CD4-positive, alpha-beta T cell (primary cell): ENCODE data around the gene C11orf86. TPM values are rescaled to one million over a fixed set of nuclear protein-coding genes. Genes with fewer than 3 reads are reported as not detected.

Source experiments
- ATAC-seq: fragments of 200-7000 bp; cut with Tn5 transposase; one replicate; pipeline ENCODE4 v1.10.0; 2022; ENCODE audit warnings: mild to moderate bottlenecking; ENCODE audit not compliant: poor library complexity
- CTCF ChIA-PET: fragments of 350-600 bp; sonication (Branson Sonifier 250); formaldehyde crosslinking; loops from one replicate; lab custom pipeline; 2021; ENCODE audit warnings: antibody characterized with exemption, inconsistent platforms; lab: Charles Lee
- POLR2A ChIA-PET: fragments of 350-600 bp; sonication (Branson Sonifier 250); formaldehyde crosslinking; loops from one replicate; lab custom pipeline; 2021; ENCODE audit warnings: antibody characterized with exemption, inconsistent platforms; lab: Charles Lee
- DNase-seq, 14 experiments: peaks; one replicate each; pipeline ENCODE4 v3.0.0-alpha.2; 2013 to 2020; ENCODE audit warnings: mixed read lengths in 2 of 14
- H3K27ac ChIP-seq, 2 donors: one replicate each; pipeline versions ENCODE4 v1.5.1 to v1.7.0; 2013; ENCODE audit warnings: low read length in 2 of 2, low read depth in 1 of 2, mild to moderate bottlenecking in 1 of 2
- H3K27me3 ChIP-seq, 2 experiments: 1 replicate in 1 of 2; 2 replicates in 1 of 2; pipeline versions ENCODE4 v1.6.1 to v1.7.0; 2013; ENCODE audit warnings: low read length in 2 of 2, control low read depth in 1 of 2, mild to moderate bottlenecking in 1 of 2, moderate library complexity in 1 of 2; ENCODE audit not compliant: insufficient read depth in 2 of 2, control insufficient read depth in 1 of 2
- H3K36me3 ChIP-seq: one replicate; pipeline ENCODE4 v1.6.1; 2013; ENCODE audit warnings: low read length, control low read depth; ENCODE audit not compliant: insufficient read depth
- H3K4me1 ChIP-seq: one replicate; pipeline ENCODE4 v1.6.1; 2013; ENCODE audit warnings: low read length, control low read depth; ENCODE audit not compliant: insufficient read depth
- H3K4me3 ChIP-seq: one replicate; pipeline ENCODE4 v1.5.1; 2013; ENCODE audit warnings: mild to moderate bottlenecking, low read length, moderate library complexity
- H3K9me3 ChIP-seq, 2 experiments: 1 replicate in 1 of 2; 2 replicates in 1 of 2; pipeline versions ENCODE4 v1.6.1 to v1.7.0; 2013; ENCODE audit warnings: low read length in 2 of 2, mild to moderate bottlenecking in 2 of 2, control low read depth in 1 of 2, moderate library complexity in 1 of 2; ENCODE audit not compliant: control insufficient read depth in 1 of 2, insufficient read depth in 1 of 2
- H3K27ac Mint-ChIP-seq: one replicate; pipeline ENCODE4 v1.8.0; 2020; ENCODE audit warnings: mixed read lengths
- H3K27me3 Mint-ChIP-seq: one replicate; pipeline ENCODE4 v1.8.0; 2021; ENCODE audit warnings: mixed read lengths
- H3K36me3 Mint-ChIP-seq: one replicate; pipeline ENCODE4 v1.8.0; 2021; ENCODE audit warnings: low read depth, mixed read lengths
- H3K4me1 Mint-ChIP-seq: one replicate; pipeline ENCODE4 v1.8.0; 2021; ENCODE audit warnings: low read depth, mixed read lengths
- H3K4me3 Mint-ChIP-seq: one replicate; pipeline ENCODE4 v1.8.0; 2020; ENCODE audit warnings: mild to moderate bottlenecking, mixed read lengths
- H3K9me3 Mint-ChIP-seq: one replicate; pipeline ENCODE4 v1.8.0; 2020; ENCODE audit warnings: mixed read lengths
- intact Hi-C, 2 experiments: fragments of 100-400 bp; cut with DNase I in 1 of 2; cut with micrococcal nuclease in 1 of 2; formaldehyde crosslinking; loops; one replicate each; pipeline versions ENCODE4 v1.15.1 to v1.9.0; 2023 to 2025; cut with DNase I, micrococcal nuclease
- total RNA-seq, 174 experiments: library from RNA in 2 of 174; stranded (reverse) in 2 of 174; gene quantifications; one replicate each; pipeline ENCODE4 v1.2.3 and lab custom pipeline; 2021 to 2026
- TF ChIP-seq, protein P1 (sequence below): fragments of 200-600 bp; IDR thresholded peaks from one replicate; pipeline ENCODE4 v1.8.0; 2022; ENCODE audit warnings: antibody characterized with exemption, mild to moderate bottlenecking

Gene C11orf86
- total RNA-seq, 2 experiments from 2014 or later: not detected

- ChIA-PET CTCF (no interaction called here), POLR2A (interaction anchor here (0.6 kb wide), 1 partner anchor 46 kb away, joined by 4 read pairs; no protein-coding TSS in a partner anchor)
- H3K4me1 Mint-ChIP-seq: peaks cover 32% of the 10 kb centered on the region
- Histone ChIP-seq H3K4me1 (peaks cover 34% of the 10 kb centered on the region), H3K27me3 (peaks cover 26 to 34% of the 10 kb centered on the region in 2 experiments), H3K4me3 (peak within 1 kb of the TSS; percentile 24), H3K27ac (no peak within 1 kb of the TSS), H3K36me3 (no peaks in the 10 kb centered on the region), H3K9me3 (peaks cover 0 to 26% of the 10 kb centered on the region in 2 experiments)
- intact Hi-C loops: no loop called here
- H3K36me3 Mint-ChIP-seq: no peaks in the 10 kb centered on the region
- H3K9me3 Mint-ChIP-seq: no peaks in the 10 kb centered on the region
- H3K27me3 Mint-ChIP-seq: peaks cover 55% of the 10 kb centered on the region
- peak in 2 of 14 experiments; percentile 10 to 28 for DNase-seq
- peak; percentile 27 for ATAC-seq
- H3K27ac Mint-ChIP-seq: no peak within 1 kb of the TSS
- peak within 1 kb of the TSS; percentile 82 for H3K4me3 Mint-ChIP-seq
- TF ChIP-seq, protein P1, sequence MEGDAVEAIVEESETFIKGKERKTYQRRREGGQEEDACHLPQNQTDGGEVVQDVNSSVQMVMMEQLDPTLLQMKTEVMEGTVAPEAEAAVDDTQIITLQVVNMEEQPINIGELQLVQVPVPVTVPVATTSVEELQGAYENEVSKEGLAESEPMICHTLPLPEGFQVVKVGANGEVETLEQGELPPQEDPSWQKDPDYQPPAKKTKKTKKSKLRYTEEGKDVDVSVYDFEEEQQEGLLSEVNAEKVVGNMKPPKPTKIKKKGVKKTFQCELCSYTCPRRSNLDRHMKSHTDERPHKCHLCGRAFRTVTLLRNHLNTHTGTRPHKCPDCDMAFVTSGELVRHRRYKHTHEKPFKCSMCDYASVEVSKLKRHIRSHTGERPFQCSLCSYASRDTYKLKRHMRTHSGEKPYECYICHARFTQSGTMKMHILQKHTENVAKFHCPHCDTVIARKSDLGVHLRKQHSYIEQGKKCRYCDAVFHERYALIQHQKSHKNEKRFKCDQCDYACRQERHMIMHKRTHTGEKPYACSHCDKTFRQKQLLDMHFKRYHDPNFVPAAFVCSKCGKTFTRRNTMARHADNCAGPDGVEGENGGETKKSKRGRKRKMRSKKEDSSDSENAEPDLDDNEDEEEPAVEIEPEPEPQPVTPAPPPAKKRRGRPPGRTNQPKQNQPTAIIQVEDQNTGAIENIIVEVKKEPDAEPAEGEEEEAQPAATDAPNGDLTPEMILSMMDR: no peak
Observed at GRCh38 chr11:67022961-67023956, 48.2 kb downstream of the C11orf86 start, which contains the start of gene SYT12. TSS of gene SYT12 (plus strand) at chr11:67023134. CDS start at chr11:67030145, 7,011 bp downstream.

- Mint-ChIP-seq H3K4me1 (peaks cover 32% of the 10 kb centered on the region), H3K27me3 (peaks cover 56% of the 10 kb centered on the region), H3K27ac (no peak overlapping the region), H3K9me3 (no peaks in the 10 kb centered on the region), H3K36me3 (no peaks in the 10 kb centered on the region), H3K4me3 (peak overlapping the region; percentile 82)
- ChIA-PET CTCF (no interaction called here), POLR2A (interaction anchor here (0.6 kb wide), 2 partner anchors 47 to 180 kb away, joined by 3 to 4 read pairs; partner anchors contain the start of gene RCE1)
- intact Hi-C loops: no loop called here
- DNase-seq (no peak), ATAC-seq (no peak)
- H3K36me3 ChIP-seq: no peaks in the 10 kb centered on the region
- peaks cover 26 to 34% of the 10 kb centered on the region in 2 experiments for H3K27me3 ChIP-seq
- peaks cover 34% of the 10 kb centered on the region for H3K4me1 ChIP-seq
- no peak overlapping the region for H3K27ac ChIP-seq
- peaks cover 0 to 20% of the 10 kb centered on the region in 2 experiments for H3K9me3 ChIP-seq
- TF ChIP-seq, protein P1: no peak
- peak overlapping the region; percentile 24 for H3K4me3 ChIP-seq
Observed at GRCh38 chr11:67023957-67024353, 48.9 kb downstream of the C11orf86 start.

GRCh38 chr11:67024410-67024809 lies 49.3 kb downstream of the C11orf86 start:
- ChIA-PET POLR2A (interaction anchor here (0.6 kb wide), 2 partner anchors 47 to 181 kb away, joined by 3 to 4 read pairs; partner anchors contain the start of gene RCE1), CTCF (no interaction called here)
- DNase-seq: peak; percentile 12 to 75 (median 45)
- TF ChIP-seq, protein P1: no peak
- H3K27ac ChIP-seq: no peak overlapping the region
- peak overlapping the region; percentile 82 for H3K4me3 Mint-ChIP-seq
- H3K27ac Mint-ChIP-seq: peak overlapping the region; percentile 73
- H3K27me3 ChIP-seq: peaks cover 26 to 34% of the 10 kb centered on the region in 2 experiments
- intact Hi-C loops: no loop called here
- peaks cover 34% of the 10 kb centered on the region for H3K4me1 ChIP-seq
- no peaks in the 10 kb centered on the region for H3K36me3 ChIP-seq
- H3K4me1 Mint-ChIP-seq: peaks cover 32% of the 10 kb centered on the region
- no peak overlapping the region for H3K4me3 ChIP-seq
- peaks cover 0 to 15% of the 10 kb centered on the region in 2 experiments for H3K9me3 ChIP-seq
- H3K27me3 Mint-ChIP-seq: peaks cover 58% of the 10 kb centered on the region
- no peaks in the 10 kb centered on the region for H3K36me3 Mint-ChIP-seq
- peak; percentile 66 for ATAC-seq
- no peaks in the 10 kb centered on the region for H3K9me3 Mint-ChIP-seq
